Bronchial epithelial cell (primary cell): Measurements from ENCODE around the gene PGM2L1. TPM values are rescaled to one million over a fixed set of nuclear protein-coding genes. Genes with fewer than 3 reads are reported as not detected.

Experiments
- DNase-seq: peaks from one replicate; pipeline ENCODE4 v3.0.0-alpha.2; 2010; ENCODE audit warnings: low read depth
- FAIRE-seq: peaks from 2 replicates; lab custom pipeline; 2011; peaks lifted over from hg19 to GRCh38; lab: Jason Lieb, UNC
- H3K27me3 ChIP-seq: 2 replicates; pipeline ENCODE4 v1.5.1; 2011; ENCODE audit warnings: low read length; ENCODE audit not compliant: control insufficient read depth, insufficient read depth
- H3K36me3 ChIP-seq: 2 replicates; pipeline ENCODE4 v1.5.1; 2011; ENCODE audit warnings: low read length; ENCODE audit not compliant: control insufficient read depth, insufficient read depth
- H3K4me3 ChIP-seq: 2 replicates; pipeline ENCODE4 v1.5.1; 2011; ENCODE audit warnings: mild to moderate bottlenecking, low read depth, low read length, control low read depth
- CTCF ChIP-seq: IDR thresholded peaks from 2 replicates; pipeline ENCODE4 v1.5.1; 2011; ENCODE audit warnings: mild to moderate bottlenecking, moderate library complexity, low read length, control low read depth, inconsistent platforms; ENCODE audit not compliant: insufficient read depth, severe bottlenecking
- total RNA-seq: library from RNA; depleted of rRNA; stranded (reverse); fragments of >200 nt; gene quantifications from 2 replicates; pipeline ENCODE4 v1.2.1, GENCODE V29; 2014

PGM2L1 gene
- total RNA-seq, 1 donor from 2014 or later = 1.1 TPM

- Histone ChIP-seq H3K36me3 (no peaks in the 10 kb centered on the region), H3K27me3 (no peaks in the 10 kb centered on the region), H3K4me3 (no peak overlapping the region)
- no peak for TF ChIP-seq CTCF
- no peak for FAIRE-seq
- DNase-seq = peak; percentile 44
Measured at GRCh38 chr11:74320538-74320937, 77.7 kb downstream of the PGM2L1 start.

GRCh38 chr11:74319139-74319816, 79.0 kb downstream of the PGM2L1 start:
- FAIRE-seq = no peak
- Histone ChIP-seq H3K4me3 (no peak overlapping the region), H3K36me3 (no peaks in the 10 kb centered on the region), H3K27me3 (no peaks in the 10 kb centered on the region)
- no peak for TF ChIP-seq CTCF
- peak; percentile 94 for DNase-seq

- Histone ChIP-seq H3K36me3 (no peaks in the 10 kb centered on the region), H3K4me3 (no peak overlapping the region), H3K27me3 (no peaks in the 10 kb centered on the region)
- no peak for TF ChIP-seq CTCF
- DNase-seq (no peak), FAIRE-seq (peak; percentile 80)
Measured at GRCh38 chr11:74318241-74318932, 79.8 kb downstream of the PGM2L1 start.

- H3K36me3 ChIP-seq = no peaks in the 10 kb centered on the region
- H3K4me3 ChIP-seq = no peak overlapping the region
- DNase-seq = no peak
- TF ChIP-seq CTCF = no peak
- H3K27me3 ChIP-seq = no peaks in the 10 kb centered on the region
- no peak for FAIRE-seq
Measured at GRCh38 chr11:74316772-74317505, 81.3 kb downstream of the PGM2L1 start.

- Histone ChIP-seq H3K27me3 (no peaks in the 10 kb centered on the region), H3K4me3 (no peak overlapping the region), H3K36me3 (no peaks in the 10 kb centered on the region)
- DNase-seq (peak; percentile 57), FAIRE-seq (no peak)
- TF ChIP-seq CTCF = no peak
Measured at GRCh38 chr11:74312326-74312725, 85.9 kb downstream of the PGM2L1 start.
